Suprapubic skin (tissue), 4 donors: Measurements from ENCODE around the gene NF1. TPM values are rescaled to one million over a fixed set of nuclear protein-coding genes. Genes with fewer than 3 reads are reported as not detected.
"Not testable (repeated sequence)": the region's sequence is repeated elsewhere in the genome, so short reads cannot be mapped to it uniquely, and the experiment has no call there.

Experiments used
- DNase-seq, 2 donors: peaks; one replicate each; pipeline ENCODE4 v3.0.0-alpha.2; 2019; ENCODE audit warnings: low spot score in 2 of 2
- H3K27ac ChIP-seq: fragments of 200-600 bp; sonication (generic); one replicate; pipeline ENCODE4 v1.5.1; 2019
- H3K27me3 ChIP-seq: fragments of 200-600 bp; sonication (generic); one replicate; pipeline ENCODE4 v1.5.1; 2019
- H3K36me3 ChIP-seq: fragments of 200-600 bp; sonication (generic); one replicate; pipeline ENCODE4 v1.5.1; 2019
- H3K4me1 ChIP-seq: fragments of 200-600 bp; sonication (generic); one replicate; pipeline ENCODE4 v1.5.1; 2019
- H3K4me3 ChIP-seq: fragments of 200-600 bp; sonication (generic); one replicate; pipeline ENCODE4 v1.5.1; 2019; ENCODE audit warnings: mild to moderate bottlenecking
- H3K9me3 ChIP-seq: fragments of 200-600 bp; sonication (generic); one replicate; pipeline ENCODE4 v1.5.1; 2019
- CTCF ChIP-seq, 2 donors: fragments of 200-600 bp in 1 of 2; fragments of 450-650 bp in 1 of 2; sonication (generic) in 1 of 2; IDR thresholded peaks; one replicate each; pipeline ENCODE4 v1.5.1; 2016 to 2019; ENCODE audit warnings: antibody characterized with exemption in 2 of 2, mild to moderate bottlenecking in 1 of 2, moderate library complexity in 1 of 2
- EP300 ChIP-seq: sonication (generic); formaldehyde crosslinking; IDR thresholded peaks from one replicate; pipeline ENCODE4 v1.6.1; 2017; ENCODE audit warnings: antibody characterized with exemption
- POLR2A ChIP-seq, 2 donors: fragments of 450-650 bp; IDR thresholded peaks; one replicate each; pipeline ENCODE4 v1.6.1; 2017; ENCODE audit warnings: antibody characterized with exemption in 2 of 2, mild to moderate bottlenecking in 2 of 2, moderate library complexity in 2 of 2
- POLR2AphosphoS5 ChIP-seq, 3 donors: sonication (generic); formaldehyde crosslinking; IDR thresholded peaks; one replicate each; pipeline ENCODE4 v1.6.1; 2017; ENCODE audit warnings: antibody characterized with exemption in 3 of 3
- WGBS: methylation state at CpG from one replicate; pipeline ENCODE4 v1.1.5; 2018; 5-methylcytosine and 5-hydroxymethylcytosine counted together
- total RNA-seq, 4 donors: library from RNA; depleted of rRNA; stranded (reverse); fragments of >200 nt; gene quantifications; one replicate each; pipeline ENCODE4 v1.1.0, GENCODE V29; 2016

Gene NF1
- total RNA-seq, 4 donors from 2014 or later: 32.3 to 113 (median 45.4) TPM

- Histone ChIP-seq H3K9me3 (no peaks in the 10 kb centered on the region), H3K27ac (no peak overlapping the region), H3K27me3 (no peaks in the 10 kb centered on the region), H3K4me1 (no peaks in the 10 kb centered on the region), H3K4me3 (no peak overlapping the region), H3K36me3 (peaks cover 27% of the 10 kb centered on the region)
- DNase-seq: no peak
- TF ChIP-seq POLR2AphosphoS5 (IDR thresholded peaks at IDR 0.05) (no peak), POLR2A (IDR thresholded peaks at IDR 0.05) (no peak), EP300 (no peak), CTCF (IDR thresholded peaks at IDR 0.05) (no peak)
These were observed 234.4 kb downstream of the NF1 start for GRCh38 chr17:31329221-31329620.

- Histone ChIP-seq H3K27me3 (no peaks in the 10 kb centered on the region), H3K36me3 (peaks cover 44% of the 10 kb centered on the region), H3K27ac (no peak overlapping the region), H3K9me3 (no peaks in the 10 kb centered on the region), H3K4me3 (no peak overlapping the region), H3K4me1 (no peaks in the 10 kb centered on the region)
- TF ChIP-seq POLR2A (IDR thresholded peaks at IDR 0.05): no peak
- no peak for TF ChIP-seq CTCF (IDR thresholded peaks at IDR 0.05)
- no peak for TF ChIP-seq POLR2AphosphoS5 (IDR thresholded peaks at IDR 0.05)
- TF ChIP-seq EP300: no peak
- 86% methylated on average over 6 of the region's 6 CpGs for WGBS
- no peak for DNase-seq
These were observed 245.3 kb downstream of the NF1 start for GRCh38 chr17:31339906-31340661.

- not testable (repeated sequence) for H3K27me3 ChIP-seq, H3K4me3 ChIP-seq, DNase-seq, H3K9me3 ChIP-seq, H3K27ac ChIP-seq, H3K4me1 ChIP-seq
- 97% methylated on average over 14 of the region's 34 CpGs for WGBS
- H3K36me3 ChIP-seq: peaks cover 36% of the 10 kb centered on the region
These were observed 250.5 kb downstream of the NF1 start for GRCh38 chr17:31345191-31345747.

GRCh38 chr17:31349454-31349853 lies 254.7 kb downstream of the NF1 start:
- no peaks in the 10 kb centered on the region for H3K4me1 ChIP-seq
- H3K4me3 ChIP-seq: no peak overlapping the region
- H3K36me3 ChIP-seq: peaks cover 56% of the 10 kb centered on the region
- DNase-seq: no peak
- H3K27me3 ChIP-seq: no peaks in the 10 kb centered on the region
- no peak overlapping the region for H3K27ac ChIP-seq
- H3K9me3 ChIP-seq: no peaks in the 10 kb centered on the region
- no peak for TF ChIP-seq CTCF (IDR thresholded peaks at IDR 0.05)
- no peak for TF ChIP-seq POLR2A (IDR thresholded peaks at IDR 0.05)
- TF ChIP-seq EP300: no peak
- TF ChIP-seq POLR2AphosphoS5 (IDR thresholded peaks at IDR 0.05): no peak

- Histone ChIP-seq H3K9me3 (no peaks in the 10 kb centered on the region), H3K4me1 (no peaks in the 10 kb centered on the region), H3K4me3 (no peak overlapping the region), H3K27me3 (no peaks in the 10 kb centered on the region), H3K27ac (no peak overlapping the region), H3K36me3 (peaks cover 66% of the 10 kb centered on the region)
- DNase-seq: no peak
- no peak for TF ChIP-seq CTCF (IDR thresholded peaks at IDR 0.05)
- TF ChIP-seq EP300: no peak
- no peak for TF ChIP-seq POLR2AphosphoS5 (IDR thresholded peaks at IDR 0.05)
- no peak for TF ChIP-seq POLR2A (IDR thresholded peaks at IDR 0.05)
- 65% methylated on average over 1 of the region's 1 CpG for WGBS
These were observed 261.2 kb downstream of the NF1 start for GRCh38 chr17:31355935-31356334.
